GM12873 (cell line): ENCODE data around the gene MAPK1IP1L.

Experiments used
- CTCF ChIP-seq: IDR thresholded peaks from 2 replicates; pipeline ENCODE4 v1.5.1; 2012; ENCODE audit warnings: low read depth, mild to moderate bottlenecking, moderate library complexity, low read length, control low read depth; ENCODE audit not compliant: insufficient read depth; ENCODE audit errors: missing control alignments

Gene MAPK1IP1L

GRCh38 chr14:55094292-55095157, 43.1 kb downstream of the MAPK1IP1L start:
- TF ChIP-seq CTCF: no peak

GRCh38 chr14:55097881-55098560, 46.6 kb downstream of the MAPK1IP1L start:
- TF ChIP-seq CTCF: no peak

- no peak for TF ChIP-seq CTCF
Observed at GRCh38 chr14:55098561-55098898, 47.1 kb downstream of the MAPK1IP1L start.

- TF ChIP-seq CTCF: no peak
Observed at GRCh38 chr14:55099756-55100155, 48.3 kb downstream of the MAPK1IP1L start.

- no peak for TF ChIP-seq CTCF
Observed at GRCh38 chr14:55101698-55102097, 50.3 kb downstream of the MAPK1IP1L start.

GRCh38 chr14:55102141-55102621, 50.7 kb downstream of the MAPK1IP1L start:
- TF ChIP-seq CTCF: no peak

GRCh38 chr14:55103005-55103640, 51.7 kb downstream of the MAPK1IP1L start:
- no peak for TF ChIP-seq CTCF
